Ramos (cell line): ENCODE data around the gene TCERG1L.
"Not testable (repeated sequence)": the region's sequence is repeated elsewhere in the genome, so short reads cannot be mapped to it uniquely, and the experiment has no call there.

Experiments
- in situ Hi-C: fragments of 300-500 bp; cut with MboI; formaldehyde crosslinking; loops from one replicate; pipeline ENCODE4 v1.14.3; 2022; ENCODE audit warnings: low sequenced_read_pairs; ENCODE audit not compliant: unreplicated experiment

The TCERG1L gene

GRCh38 chr10:131082201-131082850, 229.2 kb downstream of the TCERG1L start:
- in situ Hi-C loops = no loop called here

GRCh38 chr10:131081786-131082185, 229.7 kb downstream of the TCERG1L start:
- in situ Hi-C loops = no loop called here

GRCh38 chr10:131081376-131081775, 230.1 kb downstream of the TCERG1L start:
- in situ Hi-C loops = no loop called here

GRCh38 chr10:131080571-131080970, 230.9 kb downstream of the TCERG1L start:
- in situ Hi-C loops = no loop called here

GRCh38 chr10:131079314-131079713, 232.2 kb downstream of the TCERG1L start:
- in situ Hi-C loops = no loop called here

GRCh38 chr10:131078882-131079280, 232.6 kb downstream of the TCERG1L start:
- in situ Hi-C loops = not testable (repeated sequence)

GRCh38 chr10:131078131-131078881, 233.2 kb downstream of the TCERG1L start:
- in situ Hi-C loops = no loop called here

- in situ Hi-C loops = no loop called here
Measured at GRCh38 chr10:131077724-131078123, 233.8 kb downstream of the TCERG1L start.

- in situ Hi-C loops = no loop called here
Measured at GRCh38 chr10:131077031-131077430, 234.5 kb downstream of the TCERG1L start.

GRCh38 chr10:131076356-131076755, 235.2 kb downstream of the TCERG1L start:
- in situ Hi-C loops = no loop called here

GRCh38 chr10:131075218-131075770, 236.2 kb downstream of the TCERG1L start:
- in situ Hi-C loops = no loop called here

- in situ Hi-C loops = no loop called here
Measured at GRCh38 chr10:131074682-131075081, 236.8 kb downstream of the TCERG1L start.

GRCh38 chr10:131073469-131074035, 238.0 kb downstream of the TCERG1L start:
- in situ Hi-C loops = no loop called here

- in situ Hi-C loops = no loop called here
Measured at GRCh38 chr10:131072651-131073468, 238.7 kb downstream of the TCERG1L start.

GRCh38 chr10:131071721-131072120, 239.8 kb downstream of the TCERG1L start:
- in situ Hi-C loops = no loop called here

GRCh38 chr10:131070856-131071255, 240.7 kb downstream of the TCERG1L start:
- in situ Hi-C loops = no loop called here

GRCh38 chr10:131068760-131069159, 242.8 kb downstream of the TCERG1L start:
- in situ Hi-C loops = no loop called here

GRCh38 chr10:131068311-131068710, 243.2 kb downstream of the TCERG1L start:
- in situ Hi-C loops = no loop called here

GRCh38 chr10:131067690-131068089, 243.8 kb downstream of the TCERG1L start:
- in situ Hi-C loops = no loop called here

- in situ Hi-C loops = no loop called here
Measured at GRCh38 chr10:131065673-131066305, 245.7 kb downstream of the TCERG1L start.
